GM12891 (cell line): Measurements from ENCODE around the gene CD5L.

Experiments
- POLR2A ChIP-seq: IDR thresholded peaks from 2 replicates; pipeline ENCODE4 v1.6.1; 2011; ENCODE audit warnings: low read depth, low read length, control low read depth
- POLR2AphosphoS5 ChIP-seq: IDR thresholded peaks from 2 replicates; pipeline ENCODE4 v1.6.1; 2011; ENCODE audit warnings: low read depth, low read length, control low read depth

- TF ChIP-seq POLR2A (no peak), POLR2AphosphoS5 (no peak)
Observed at GRCh38 chr1:157862114-157863070, 20.8 kb upstream of the CD5L start.
